Upper lobe of left lung (tissue), 6 donors: Measurements from ENCODE around the gene LIPC. TPM values are rescaled to one million over a fixed set of nuclear protein-coding genes. Genes with fewer than 3 reads are reported as not detected.

Source experiments
- ATAC-seq, 2 donors: fragments of 200-7000 bp; cut with Tn5 transposase; one replicate each; pipeline ENCODE4 v1.9.1; 2022; ENCODE audit warnings: mild to moderate bottlenecking in 2 of 2, moderate library complexity in 2 of 2; ENCODE audit not compliant: low FRiP score in 2 of 2
- DNase-seq, 2 donors: peaks; one replicate each; pipeline ENCODE4 v3.0.0-alpha.2; 2019 to 2020
- H3K27ac ChIP-seq, 4 donors: fragments of 200-600 bp; sonication (generic); one replicate each; pipeline ENCODE4 v1.5.1; 2016 to 2019
- H3K27me3 ChIP-seq, 4 donors: fragments of 200-600 bp; sonication (generic); one replicate each; pipeline ENCODE4 v1.5.1; 2017 to 2019
- H3K36me3 ChIP-seq, 4 donors: fragments of 200-600 bp; sonication (generic); one replicate each; pipeline ENCODE4 v1.5.1; 2016 to 2019
- H3K4me1 ChIP-seq, 4 donors: fragments of 200-600 bp; sonication (generic); one replicate each; pipeline ENCODE4 v1.5.1; 2018 to 2019
- H3K4me3 ChIP-seq, 4 donors: fragments of 200-600 bp; sonication (generic); one replicate each; pipeline ENCODE4 v1.5.1; 2017 to 2019; ENCODE audit warnings: mild to moderate bottlenecking in 2 of 4, moderate library complexity in 1 of 4
- H3K9me3 ChIP-seq, 4 donors: fragments of 200-600 bp; sonication (generic); one replicate each; pipeline ENCODE4 v1.5.1; 2018 to 2019
- EP300 ChIP-seq, 4 donors: sonication (generic); formaldehyde crosslinking; IDR thresholded peaks; one replicate each; pipeline ENCODE4 v1.5.1; 2017; ENCODE audit warnings: antibody characterized with exemption in 4 of 4, control low read depth in 2 of 4
- POLR2A ChIP-seq, 4 donors: fragments of 450-650 bp; IDR thresholded peaks; one replicate each; pipeline ENCODE4 v1.5.1; 2016 to 2017; ENCODE audit warnings: antibody characterized with exemption in 4 of 4, mild to moderate bottlenecking in 2 of 4
- POLR2AphosphoS5 ChIP-seq, 2 donors: sonication (generic); formaldehyde crosslinking; IDR thresholded peaks; one replicate each; pipeline ENCODE4 v1.5.1; 2017; ENCODE audit warnings: antibody characterized with exemption in 2 of 2
- whole genome bisulfite sequencing, 2 donors: methylation state at CpG; one replicate each; pipeline ENCODE4 v1.1.5; 2017 to 2018; 5-methylcytosine and 5-hydroxymethylcytosine counted together
- total RNA-seq, 6 donors: library from RNA; depleted of rRNA in 4 of 6; stranded (reverse); fragments of >200 nt in 4 of 6; gene quantifications; one replicate each; pipeline versions ENCODE4 v1.1.0 to v1.2.1, GENCODE V29; 2016 to 2021
- TF ChIP-seq, protein P1 (sequence below), 6 experiments: fragments of 450-650 bp in 4 of 6; fragments of 200-600 bp in 2 of 6; sonication (generic) in 2 of 6; IDR thresholded peaks; one replicate each; pipeline ENCODE4 v1.5.1; 2016 to 2019; ENCODE audit warnings: antibody characterized with exemption in 6 of 6
- donor health status: DM: no; HTN: no; CAD: no; lungs with moderate emphysema.
- donor health status: DM: no; HTN: yes; CAD: no; lungs with severe emphysema.

Gene LIPC
- total RNA-seq, 6 donors from 2014 or later, result 0.40 to 0.89 (median 0.75) TPM; not detected in 2

DNA sequence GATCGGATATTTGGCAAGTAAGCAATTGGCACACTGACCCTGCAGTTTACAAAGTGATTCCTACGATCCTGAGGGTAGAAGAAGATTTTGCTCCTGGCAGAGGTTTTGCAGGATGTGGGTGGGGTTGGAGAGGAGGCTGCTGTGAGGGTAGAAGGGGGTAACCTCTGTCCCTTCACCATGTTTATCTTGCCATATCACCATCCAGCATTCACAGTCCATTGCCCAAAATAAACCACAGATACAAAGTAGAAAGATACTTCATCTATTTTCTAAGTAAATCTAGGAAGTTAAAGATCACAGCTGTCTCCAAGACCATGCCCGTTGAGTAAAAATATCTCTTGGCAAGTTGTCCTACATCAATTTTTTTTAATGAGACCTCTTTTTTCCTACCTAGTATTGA, 51.6 kb downstream of the LIPC start:
- H3K27me3 ChIP-seq, result no peaks in the 10 kb centered on the region
- no peak overlapping the region for H3K4me3 ChIP-seq
- 31 to 56% methylated on average over 3 of the region's 3 CpGs for WGBS, 2 donors
- peaks cover 0 to 6% (median 2%) of the 10 kb centered on the region in 4 donors for H3K4me1 ChIP-seq
- no peaks in the 10 kb centered on the region for H3K9me3 ChIP-seq
- TF ChIP-seq, protein P1, sequence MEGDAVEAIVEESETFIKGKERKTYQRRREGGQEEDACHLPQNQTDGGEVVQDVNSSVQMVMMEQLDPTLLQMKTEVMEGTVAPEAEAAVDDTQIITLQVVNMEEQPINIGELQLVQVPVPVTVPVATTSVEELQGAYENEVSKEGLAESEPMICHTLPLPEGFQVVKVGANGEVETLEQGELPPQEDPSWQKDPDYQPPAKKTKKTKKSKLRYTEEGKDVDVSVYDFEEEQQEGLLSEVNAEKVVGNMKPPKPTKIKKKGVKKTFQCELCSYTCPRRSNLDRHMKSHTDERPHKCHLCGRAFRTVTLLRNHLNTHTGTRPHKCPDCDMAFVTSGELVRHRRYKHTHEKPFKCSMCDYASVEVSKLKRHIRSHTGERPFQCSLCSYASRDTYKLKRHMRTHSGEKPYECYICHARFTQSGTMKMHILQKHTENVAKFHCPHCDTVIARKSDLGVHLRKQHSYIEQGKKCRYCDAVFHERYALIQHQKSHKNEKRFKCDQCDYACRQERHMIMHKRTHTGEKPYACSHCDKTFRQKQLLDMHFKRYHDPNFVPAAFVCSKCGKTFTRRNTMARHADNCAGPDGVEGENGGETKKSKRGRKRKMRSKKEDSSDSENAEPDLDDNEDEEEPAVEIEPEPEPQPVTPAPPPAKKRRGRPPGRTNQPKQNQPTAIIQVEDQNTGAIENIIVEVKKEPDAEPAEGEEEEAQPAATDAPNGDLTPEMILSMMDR (IDR thresholded peaks at IDR 0.05), result no peak
- TF ChIP-seq POLR2AphosphoS5 (IDR thresholded peaks at IDR 0.05), result no peak
- TF ChIP-seq EP300 (IDR thresholded peaks at IDR 0.05), result no peak
- no peak for TF ChIP-seq POLR2A (IDR thresholded peaks at IDR 0.05)
- DNase-seq (no peak), ATAC-seq (no peak)
- H3K36me3 ChIP-seq, result no peaks in the 10 kb centered on the region
- H3K27ac ChIP-seq, result no peak overlapping the region

DNA sequence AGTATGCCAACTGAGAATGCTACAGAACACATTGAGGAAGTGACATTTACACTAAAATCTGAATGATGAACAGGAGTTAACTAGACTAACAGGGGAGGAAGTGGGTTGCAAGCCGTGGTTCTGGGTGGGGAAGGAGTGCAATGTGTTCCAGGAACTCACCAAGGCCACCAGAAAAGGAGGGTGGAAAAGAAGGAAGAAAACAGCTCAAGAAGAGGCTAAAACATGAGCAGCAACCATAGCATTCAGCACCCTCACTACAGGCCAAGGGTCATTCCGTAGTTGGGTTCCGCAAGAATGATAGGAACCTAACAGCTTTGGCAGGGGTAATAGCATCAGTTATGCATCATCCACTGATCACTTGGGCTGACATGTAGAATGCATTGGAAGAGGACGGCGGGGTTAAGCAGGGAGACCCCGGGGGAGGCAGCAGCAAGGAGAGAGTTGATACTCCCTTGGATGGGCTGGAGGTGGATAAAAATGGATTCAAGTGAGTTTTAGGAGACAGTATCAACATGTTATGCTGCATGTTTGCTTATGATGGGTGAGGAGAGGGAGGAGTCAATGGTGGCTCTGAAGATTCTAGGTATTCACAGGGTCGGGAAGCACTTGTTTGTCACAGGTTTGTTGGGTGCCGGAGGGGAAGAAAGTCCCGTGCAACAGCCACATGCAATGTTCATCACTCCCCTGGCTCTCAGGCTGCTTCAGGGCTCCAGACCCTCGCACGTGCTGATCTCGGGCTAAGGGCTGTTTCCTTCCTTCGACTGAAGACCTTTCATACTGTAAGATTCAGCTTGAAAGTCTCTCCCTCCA, 53.2 kb downstream of the LIPC start:
- ATAC-seq (peak in 1 of 2 donors; percentile 57), DNase-seq (peak in 1 of 2 donors; percentile 65)
- Histone ChIP-seq H3K27ac (peak overlapping the region in 1 of 4 donors; percentile 49), H3K9me3 (peaks cover 0 to 8% (median 5%) of the 10 kb centered on the region in 4 donors), H3K4me1 (peaks cover 0 to 6% (median 2%) of the 10 kb centered on the region in 4 donors), H3K27me3 (no peaks in the 10 kb centered on the region), H3K36me3 (no peaks in the 10 kb centered on the region), H3K4me3 (no peak overlapping the region)
- WGBS, 2 donors, result 76 to 78% methylated on average over 13 of the region's 13 CpGs
- no peak for TF ChIP-seq POLR2A (IDR thresholded peaks at IDR 0.05)
- TF ChIP-seq, protein P1 (IDR thresholded peaks at IDR 0.05), result no peak
- peak; percentile 9 to 24 for TF ChIP-seq POLR2AphosphoS5 (IDR thresholded peaks at IDR 0.05)

DNA sequence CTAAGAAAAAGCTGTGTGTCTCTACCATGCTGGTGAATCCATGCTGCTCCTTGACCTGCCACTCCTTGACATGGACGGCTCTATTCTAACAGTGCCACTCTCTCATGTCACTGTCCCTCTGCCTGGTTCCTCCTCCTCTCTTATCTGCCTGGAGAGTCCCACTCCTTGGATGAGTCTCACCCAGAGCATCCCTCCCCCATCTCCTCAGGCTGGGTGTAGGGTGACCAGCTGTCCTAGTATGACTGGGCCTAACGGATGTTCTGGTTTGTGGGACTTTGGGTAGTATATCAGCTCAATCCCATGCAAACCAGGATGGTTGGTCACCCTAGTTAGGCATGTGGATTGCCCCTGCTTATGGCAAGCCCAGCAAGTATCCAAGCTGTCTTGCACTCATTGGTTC, 54.3 kb downstream of the LIPC start:
- Histone ChIP-seq H3K27me3 (no peaks in the 10 kb centered on the region), H3K36me3 (no peaks in the 10 kb centered on the region), H3K4me3 (no peak overlapping the region), H3K9me3 (peaks cover 0 to 8% (median 5%) of the 10 kb centered on the region in 4 donors), H3K27ac (no peak overlapping the region), H3K4me1 (peaks cover 0 to 6% (median 2%) of the 10 kb centered on the region in 4 donors)
- no peak for ATAC-seq
- TF ChIP-seq EP300 (IDR thresholded peaks at IDR 0.05) (no peak), POLR2AphosphoS5 (IDR thresholded peaks at IDR 0.05) (no peak), POLR2A (IDR thresholded peaks at IDR 0.05) (no peak)
- TF ChIP-seq, protein P1 (IDR thresholded peaks at IDR 0.05), result no peak
- 79 to 100% methylated on average over 2 of the region's 2 CpGs for WGBS, 2 donors
- DNase-seq, result no peak

DNA sequence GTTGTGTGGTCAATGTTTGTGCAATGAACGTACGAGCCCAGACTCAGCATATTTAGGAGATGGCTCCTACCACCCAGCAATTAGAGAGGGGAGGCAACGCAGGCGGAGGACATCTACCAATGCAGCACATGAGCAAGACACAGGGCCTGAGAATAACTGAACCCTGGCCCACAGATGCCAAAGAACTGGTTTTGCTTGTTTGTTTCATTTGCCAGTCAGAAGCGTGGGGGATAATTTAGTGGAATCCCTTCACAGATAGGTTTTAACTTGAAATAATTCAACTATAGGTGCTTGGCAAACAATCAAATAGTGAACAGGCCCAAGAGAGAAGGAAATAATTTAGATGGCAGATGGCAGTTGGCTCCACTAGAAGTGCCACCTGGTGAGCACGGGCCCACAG, 54.8 kb downstream of the LIPC start:
- H3K27ac ChIP-seq, result no peak overlapping the region
- H3K9me3 ChIP-seq, result peaks cover 0 to 8% (median 5%) of the 10 kb centered on the region in 4 donors
- no peak for ATAC-seq
- peaks cover 0 to 6% (median 4%) of the 10 kb centered on the region in 4 donors for H3K4me1 ChIP-seq
- no peaks in the 10 kb centered on the region for H3K27me3 ChIP-seq
- TF ChIP-seq, protein P1 (IDR thresholded peaks at IDR 0.05), result no peak
- TF ChIP-seq POLR2AphosphoS5 (IDR thresholded peaks at IDR 0.05), result no peak
- TF ChIP-seq EP300 (IDR thresholded peaks at IDR 0.05), result no peak
- no peak for TF ChIP-seq POLR2A (IDR thresholded peaks at IDR 0.05)
- DNase-seq, result no peak
- WGBS, 2 donors, result 89 to 92% methylated on average over 6 of the region's 6 CpGs
- H3K4me3 ChIP-seq, result no peak overlapping the region
- H3K36me3 ChIP-seq, result no peaks in the 10 kb centered on the region
